HEK293 (cell line): ENCODE results near the gene TRABD.

Experiments used
- BCL11A ChIP-seq: fragments of 450-650 bp; formaldehyde crosslinking; IDR thresholded peaks from 2 replicates; pipeline ENCODE4 v1.5.1; 2016; ENCODE audit warnings: low read depth, missing biosample characterization, missing genetic modification characterization
- CTCF ChIP-seq: fragments of 450-650 bp; formaldehyde crosslinking; IDR thresholded peaks from 2 replicates; pipeline ENCODE4 v1.5.1; 2016; ENCODE audit warnings: missing biosample characterization, missing genetic modification characterization
- FEZF1 ChIP-seq: fragments of 450-650 bp; formaldehyde crosslinking; IDR thresholded peaks from 2 replicates; pipeline ENCODE4 v1.5.1; 2016; ENCODE audit warnings: missing biosample characterization, missing genetic modification characterization
- HOXA7 ChIP-seq: sonication (generic); formaldehyde crosslinking; IDR thresholded peaks from 2 replicates; pipeline ENCODE4 v1.8.1; 2022; ENCODE audit warnings: missing genetic modification reagents, borderline replicate concordance
- OVOL3 ChIP-seq: fragments of 450-650 bp; formaldehyde crosslinking; IDR thresholded peaks from 2 replicates; pipeline ENCODE4 v1.5.1; 2016; ENCODE audit warnings: missing biosample characterization, missing genetic modification characterization
- PBX3 ChIP-seq: sonication (generic); formaldehyde crosslinking; IDR thresholded peaks from 2 replicates; pipeline ENCODE4 v1.8.1; 2022; ENCODE audit warnings: mild to moderate bottlenecking, moderate library complexity, missing genetic modification reagents
- REST ChIP-seq: fragments of 450-650 bp; formaldehyde crosslinking; IDR thresholded peaks from 2 replicates; pipeline ENCODE4 v1.5.1; 2016; ENCODE audit warnings: missing biosample characterization, missing genetic modification characterization
- ZBTB20 ChIP-seq: fragments of 450-650 bp; formaldehyde crosslinking; IDR thresholded peaks from 2 replicates; pipeline ENCODE4 v1.5.1; 2016; ENCODE audit warnings: missing biosample characterization, missing genetic modification characterization
- ZNF138 ChIP-seq: fragments of 450-650 bp; formaldehyde crosslinking; IDR thresholded peaks from 2 replicates; pipeline ENCODE4 v1.5.1; 2016; ENCODE audit warnings: missing biosample characterization, missing genetic modification characterization, borderline replicate concordance
- ZNF354C ChIP-seq: fragments of 450-650 bp; formaldehyde crosslinking; IDR thresholded peaks from 2 replicates; pipeline ENCODE4 v1.5.1; 2016; ENCODE audit warnings: missing biosample characterization, missing genetic modification characterization, low read depth, borderline replicate concordance
- ZNF362 ChIP-seq: fragments of 450-650 bp; formaldehyde crosslinking; IDR thresholded peaks from 2 replicates; pipeline ENCODE4 v1.5.1; 2016; ENCODE audit warnings: missing biosample characterization, missing genetic modification characterization
- ZNF488 ChIP-seq: fragments of 450-650 bp; formaldehyde crosslinking; IDR thresholded peaks from 2 replicates; pipeline ENCODE4 v1.5.1; 2016; ENCODE audit warnings: missing biosample characterization, missing genetic modification characterization
- ZNF561 ChIP-seq: fragments of 450-650 bp; IDR thresholded peaks from 2 replicates; pipeline ENCODE4 v1.5.1; 2018; ENCODE audit warnings: missing biosample characterization, missing genetic modification characterization, borderline replicate concordance
- ZSCAN4 ChIP-seq: fragments of 450-650 bp; formaldehyde crosslinking; IDR thresholded peaks from 2 replicates; pipeline ENCODE4 v1.5.1; 2017; ENCODE audit warnings: missing biosample characterization, missing genetic modification characterization

GRCh38 chr22:50232481-50233151 lies 46.9 kb downstream of the TRABD start:
- TF ChIP-seq ZNF561 (tag by site-specific recombination) (no peak), ZNF354C (tag by site-specific recombination) (no peak), OVOL3 (tag by site-specific recombination) (no peak), ZNF138 (tag by site-specific recombination) (no peak), FEZF1 (tag by site-specific recombination) (no peak), CTCF (tag by site-specific recombination) (no peak), REST (tag by site-specific recombination) (no peak), ZNF362 (tag by site-specific recombination) (no peak), ZNF488 (no peak), BCL11A (tag by site-specific recombination) (no peak), PBX3 (CRISPR knock-in tag) (no peak), ZBTB20 (tag by site-specific recombination) (no peak), ZSCAN4 (tag by site-specific recombination) (no peak), HOXA7 (CRISPR knock-in tag) (no peak)
